ENCODE data around the gene HIPK2. TPM values are rescaled to one million over a fixed set of nuclear protein-coding genes. Genes with fewer than 3 reads are reported as not detected.

Gene HIPK2
- total RNA-seq, 4 donors from 2014 or later, result 13.6 to 21.8 (median 18.2) TPM

Other genes with a start within 250 kb of the HIPK2 start
- gene TBXAS1, start 51.3 kb upstream of the HIPK2 start, total RNA-seq, result 1 to 10 TPM; 1.4 to 2.4 (median 2.1) TPM